CD4-positive, alpha-beta T cell (primary cell): ENCODE results near the gene BTBD8. TPM values are rescaled to one million over a fixed set of nuclear protein-coding genes. Genes with fewer than 3 reads are reported as not detected.

ENCODE experiments used
- ATAC-seq: fragments of 200-7000 bp; cut with Tn5 transposase; one replicate; pipeline ENCODE4 v1.10.0; 2022; ENCODE audit warnings: mild to moderate bottlenecking; ENCODE audit not compliant: poor library complexity
- CTCF ChIA-PET: fragments of 350-600 bp; sonication (Branson Sonifier 250); formaldehyde crosslinking; loops from one replicate; lab custom pipeline; 2021; ENCODE audit warnings: antibody characterized with exemption, inconsistent platforms; lab: Charles Lee
- POLR2A ChIA-PET: fragments of 350-600 bp; sonication (Branson Sonifier 250); formaldehyde crosslinking; loops from one replicate; lab custom pipeline; 2021; ENCODE audit warnings: antibody characterized with exemption, inconsistent platforms; lab: Charles Lee
- DNase-seq, 14 experiments: peaks; one replicate each; pipeline ENCODE4 v3.0.0-alpha.2; 2013 to 2020; ENCODE audit warnings: mixed read lengths in 2 of 14
- H3K27ac ChIP-seq, 2 donors: one replicate each; pipeline versions ENCODE4 v1.5.1 to v1.7.0; 2013; ENCODE audit warnings: low read length in 2 of 2, low read depth in 1 of 2, mild to moderate bottlenecking in 1 of 2
- H3K27me3 ChIP-seq, 2 experiments: 1 replicate in 1 of 2; 2 replicates in 1 of 2; pipeline versions ENCODE4 v1.6.1 to v1.7.0; 2013; ENCODE audit warnings: low read length in 2 of 2, control low read depth in 1 of 2, mild to moderate bottlenecking in 1 of 2, moderate library complexity in 1 of 2; ENCODE audit not compliant: insufficient read depth in 2 of 2, control insufficient read depth in 1 of 2
- H3K36me3 ChIP-seq: one replicate; pipeline ENCODE4 v1.6.1; 2013; ENCODE audit warnings: low read length, control low read depth; ENCODE audit not compliant: insufficient read depth
- H3K4me1 ChIP-seq: one replicate; pipeline ENCODE4 v1.6.1; 2013; ENCODE audit warnings: low read length, control low read depth; ENCODE audit not compliant: insufficient read depth
- H3K4me3 ChIP-seq: one replicate; pipeline ENCODE4 v1.5.1; 2013; ENCODE audit warnings: mild to moderate bottlenecking, low read length, moderate library complexity
- H3K9me3 ChIP-seq, 2 experiments: 1 replicate in 1 of 2; 2 replicates in 1 of 2; pipeline versions ENCODE4 v1.6.1 to v1.7.0; 2013; ENCODE audit warnings: low read length in 2 of 2, mild to moderate bottlenecking in 2 of 2, control low read depth in 1 of 2, moderate library complexity in 1 of 2; ENCODE audit not compliant: control insufficient read depth in 1 of 2, insufficient read depth in 1 of 2
- H3K27ac Mint-ChIP-seq: one replicate; pipeline ENCODE4 v1.8.0; 2020; ENCODE audit warnings: mixed read lengths
- H3K27me3 Mint-ChIP-seq: one replicate; pipeline ENCODE4 v1.8.0; 2021; ENCODE audit warnings: mixed read lengths
- H3K36me3 Mint-ChIP-seq: one replicate; pipeline ENCODE4 v1.8.0; 2021; ENCODE audit warnings: low read depth, mixed read lengths
- H3K4me1 Mint-ChIP-seq: one replicate; pipeline ENCODE4 v1.8.0; 2021; ENCODE audit warnings: low read depth, mixed read lengths
- H3K4me3 Mint-ChIP-seq: one replicate; pipeline ENCODE4 v1.8.0; 2020; ENCODE audit warnings: mild to moderate bottlenecking, mixed read lengths
- H3K9me3 Mint-ChIP-seq: one replicate; pipeline ENCODE4 v1.8.0; 2020; ENCODE audit warnings: mixed read lengths
- intact Hi-C, 2 experiments: fragments of 100-400 bp; cut with DNase I in 1 of 2; cut with micrococcal nuclease in 1 of 2; formaldehyde crosslinking; loops; one replicate each; pipeline versions ENCODE4 v1.15.1 to v1.9.0; 2023 to 2025; cut with DNase I, micrococcal nuclease
- total RNA-seq, 174 experiments: library from RNA in 2 of 174; stranded (reverse) in 2 of 174; gene quantifications; one replicate each; pipeline ENCODE4 v1.2.3 and lab custom pipeline; 2021 to 2026
- TF ChIP-seq, protein P1 (sequence below): fragments of 200-600 bp; IDR thresholded peaks from one replicate; pipeline ENCODE4 v1.8.0; 2022; ENCODE audit warnings: antibody characterized with exemption, mild to moderate bottlenecking

Gene BTBD8
- total RNA-seq, 2 experiments from 2014 or later: 1.8 to 2.8 TPM

DNA sequence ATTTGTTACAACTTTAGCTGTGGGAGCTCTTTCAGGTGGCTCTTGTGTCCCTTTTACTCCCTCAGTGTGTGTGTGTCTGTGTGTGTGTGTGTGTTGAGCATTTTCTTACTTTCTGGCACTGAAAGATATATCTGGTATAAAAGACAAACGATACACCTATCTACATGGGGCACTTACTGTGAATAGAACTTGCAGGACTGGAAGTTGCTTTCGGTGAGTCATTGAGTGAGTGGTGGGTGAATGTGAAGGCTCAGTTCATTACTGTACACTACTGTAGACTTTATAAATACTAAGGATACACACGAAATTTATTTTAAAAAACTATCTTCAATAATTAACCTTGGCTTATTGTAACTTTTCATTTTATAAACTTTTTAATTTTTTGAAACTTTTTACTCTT, 38.7 kb downstream of the BTBD8 start:
- no peak overlapping the region for H3K27ac ChIP-seq
- TF ChIP-seq, protein P1, sequence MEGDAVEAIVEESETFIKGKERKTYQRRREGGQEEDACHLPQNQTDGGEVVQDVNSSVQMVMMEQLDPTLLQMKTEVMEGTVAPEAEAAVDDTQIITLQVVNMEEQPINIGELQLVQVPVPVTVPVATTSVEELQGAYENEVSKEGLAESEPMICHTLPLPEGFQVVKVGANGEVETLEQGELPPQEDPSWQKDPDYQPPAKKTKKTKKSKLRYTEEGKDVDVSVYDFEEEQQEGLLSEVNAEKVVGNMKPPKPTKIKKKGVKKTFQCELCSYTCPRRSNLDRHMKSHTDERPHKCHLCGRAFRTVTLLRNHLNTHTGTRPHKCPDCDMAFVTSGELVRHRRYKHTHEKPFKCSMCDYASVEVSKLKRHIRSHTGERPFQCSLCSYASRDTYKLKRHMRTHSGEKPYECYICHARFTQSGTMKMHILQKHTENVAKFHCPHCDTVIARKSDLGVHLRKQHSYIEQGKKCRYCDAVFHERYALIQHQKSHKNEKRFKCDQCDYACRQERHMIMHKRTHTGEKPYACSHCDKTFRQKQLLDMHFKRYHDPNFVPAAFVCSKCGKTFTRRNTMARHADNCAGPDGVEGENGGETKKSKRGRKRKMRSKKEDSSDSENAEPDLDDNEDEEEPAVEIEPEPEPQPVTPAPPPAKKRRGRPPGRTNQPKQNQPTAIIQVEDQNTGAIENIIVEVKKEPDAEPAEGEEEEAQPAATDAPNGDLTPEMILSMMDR: no peak
- H3K4me1 Mint-ChIP-seq: peaks cover 9% of the 10 kb centered on the region
- intact Hi-C loops: no loop called here
- ATAC-seq: no peak
- no peaks in the 10 kb centered on the region for H3K9me3 ChIP-seq
- no peak overlapping the region for H3K4me3 ChIP-seq
- no peak for DNase-seq
- H3K4me1 ChIP-seq: no peaks in the 10 kb centered on the region
- H3K27me3 ChIP-seq: no peaks in the 10 kb centered on the region
- H3K9me3 Mint-ChIP-seq: no peaks in the 10 kb centered on the region
- no peak overlapping the region for H3K27ac Mint-ChIP-seq
- no peaks in the 10 kb centered on the region for H3K36me3 ChIP-seq
- POLR2A ChIA-PET: no interaction called here
- H3K27me3 Mint-ChIP-seq: no peaks in the 10 kb centered on the region
- H3K4me3 Mint-ChIP-seq: no peak overlapping the region
- CTCF ChIA-PET: interaction anchor here (0.6 kb wide), 1 partner anchor 123 kb away, joined by 4 read pairs; no protein-coding TSS in a partner anchor
- no peaks in the 10 kb centered on the region for H3K36me3 Mint-ChIP-seq

DNA sequence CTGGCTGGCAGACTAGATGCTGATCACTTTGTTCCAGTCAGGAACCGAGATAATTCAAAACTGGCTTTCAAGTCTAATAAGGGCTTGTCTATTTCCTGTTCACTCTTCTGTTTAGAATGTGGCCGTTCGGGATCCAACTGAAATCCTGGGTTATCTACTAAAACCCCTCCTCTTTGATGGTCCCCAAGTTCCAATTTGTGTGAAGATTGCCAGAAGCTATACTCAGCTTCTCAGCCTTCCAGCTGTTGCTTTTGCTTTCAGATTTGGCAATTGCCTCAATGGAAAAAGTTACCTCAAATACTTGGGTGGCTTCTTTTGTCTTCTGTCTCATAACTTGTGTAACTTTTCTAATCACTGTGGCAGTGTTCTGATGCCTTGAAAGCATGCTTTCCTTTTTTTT, 43.7 kb downstream of the BTBD8 start:
- Histone ChIP-seq H3K4me1 (no peaks in the 10 kb centered on the region), H3K27me3 (no peaks in the 10 kb centered on the region), H3K36me3 (no peaks in the 10 kb centered on the region), H3K27ac (no peak overlapping the region), H3K9me3 (no peaks in the 10 kb centered on the region), H3K4me3 (no peak overlapping the region)
- DNase-seq (peak in 1 of 14 experiments; percentile 2), ATAC-seq (no peak)
- Mint-ChIP-seq H3K4me3 (peak overlapping the region; percentile 48), H3K36me3 (peaks cover 13% of the 10 kb centered on the region), H3K27ac (no peak overlapping the region), H3K9me3 (no peaks in the 10 kb centered on the region), H3K27me3 (no peaks in the 10 kb centered on the region), H3K4me1 (peaks cover 9% of the 10 kb centered on the region)
- TF ChIP-seq, protein P1: no peak
- CTCF ChIA-PET: no interaction called here
- POLR2A ChIA-PET: no interaction called here
- intact Hi-C loops: no loop called here

DNA sequence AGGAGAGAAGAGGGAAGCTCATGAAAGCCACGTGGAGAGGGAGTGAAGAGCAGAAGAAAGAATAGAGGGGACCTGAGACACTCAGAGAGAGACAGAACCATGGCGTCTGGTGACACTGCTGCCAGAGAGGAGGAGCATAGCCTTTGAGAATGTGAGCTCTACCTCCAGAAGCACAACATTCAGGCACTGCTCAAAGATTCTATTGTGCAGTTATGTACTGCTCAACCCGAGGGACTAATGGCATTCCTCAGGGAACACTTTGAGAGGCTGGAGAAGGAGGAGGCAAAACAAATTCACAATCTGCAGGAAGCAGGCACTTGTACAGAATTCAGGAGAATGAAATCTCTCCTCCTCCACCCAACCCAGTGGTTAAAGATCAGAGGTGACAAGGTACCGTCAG, 45.1 kb downstream of the BTBD8 start:
- no peaks in the 10 kb centered on the region for H3K4me1 ChIP-seq
- ChIA-PET POLR2A (no interaction called here), CTCF (no interaction called here)
- Mint-ChIP-seq H3K36me3 (peaks cover 20% of the 10 kb centered on the region), H3K27me3 (no peaks in the 10 kb centered on the region), H3K9me3 (no peaks in the 10 kb centered on the region), H3K27ac (no peak overlapping the region), H3K4me1 (peaks cover 9% of the 10 kb centered on the region), H3K4me3 (no peak overlapping the region)
- H3K36me3 ChIP-seq: peaks cover 3% of the 10 kb centered on the region
- no peak for DNase-seq
- no peaks in the 10 kb centered on the region for H3K9me3 ChIP-seq
- no peak for ATAC-seq
- H3K4me3 ChIP-seq: no peak overlapping the region
- intact Hi-C loops: no loop called here
- no peak overlapping the region for H3K27ac ChIP-seq
- TF ChIP-seq, protein P1: no peak
- no peaks in the 10 kb centered on the region for H3K27me3 ChIP-seq
